DOHH2 (cell line): ENCODE measurements around the gene PRAME.

Source experiments
- H3F3A ChIP-seq: fragments of 200-600 bp; sonication (generic), shearing (Covaris generic); 2 replicates; pipeline ENCODE4 v1.6.0; 2016; ENCODE audit warnings: antibody characterized with exemption, mild to moderate bottlenecking; ENCODE audit not compliant: control insufficient read depth, insufficient read depth
- H3K27ac ChIP-seq: fragments of 200-600 bp; sonication (generic); 2 replicates; pipeline ENCODE4 v1.5.1; 2014; ENCODE audit warnings: low read depth, mild to moderate bottlenecking, low read length, moderate library complexity
- H3K27me3 ChIP-seq: fragments of 200-600 bp; sonication (generic); 2 replicates; pipeline ENCODE4 v1.6.1; 2014; ENCODE audit warnings: mild to moderate bottlenecking, low read length, mixed read lengths; ENCODE audit not compliant: control insufficient read depth
- H3K36me3 ChIP-seq: fragments of 200-600 bp; sonication (generic); 2 replicates; pipeline ENCODE4 v1.6.1; 2014; ENCODE audit warnings: mild to moderate bottlenecking, low read length, moderate library complexity, mixed read lengths; ENCODE audit not compliant: control insufficient read depth
- H3K4me1 ChIP-seq: fragments of 200-600 bp; sonication (generic); 2 replicates; pipeline ENCODE4 v1.6.1; 2014; ENCODE audit warnings: mild to moderate bottlenecking, low read length, mixed read lengths; ENCODE audit not compliant: control insufficient read depth
- H3K4me2 ChIP-seq: fragments of 200-600 bp; sonication (generic); 2 replicates; pipeline ENCODE4 v1.6.0; 2014; ENCODE audit warnings: mild to moderate bottlenecking, low read length, moderate library complexity
- H3K4me3 ChIP-seq: fragments of 200-600 bp; sonication (generic); 2 replicates; pipeline ENCODE4 v1.5.1; 2014; ENCODE audit warnings: mild to moderate bottlenecking, low read length, mixed read lengths
- H3K79me2 ChIP-seq: fragments of 200-600 bp; sonication (generic); 2 replicates; pipeline ENCODE4 v1.6.1; 2014; ENCODE audit warnings: mild to moderate bottlenecking, low read length, mixed read lengths; ENCODE audit not compliant: control insufficient read depth
- H3K9me2 ChIP-seq: fragments of 200-600 bp; sonication (generic); replicated peaks from 2 replicates; pipeline ENCODE4 v1.6.1; 2014; ENCODE audit warnings: mild to moderate bottlenecking, low read length, mixed read lengths; ENCODE audit not compliant: control insufficient read depth
- H3K9me3 ChIP-seq: fragments of 200-600 bp; sonication (generic); 2 replicates; pipeline ENCODE4 v1.6.1; 2014; ENCODE audit warnings: antibody characterized with exemption, low read length, mixed read lengths; ENCODE audit not compliant: control insufficient read depth, insufficient read depth
- H4K20me1 ChIP-seq: fragments of 200-600 bp; sonication (generic); 2 replicates; pipeline ENCODE4 v1.6.0; 2014; ENCODE audit warnings: low read depth, mild to moderate bottlenecking, antibody characterized with exemption, low read length, moderate library complexity; ENCODE audit not compliant: control insufficient read depth, insufficient read depth
- CTCF ChIP-seq: fragments of 200-600 bp; sonication (generic); IDR thresholded peaks from one replicate; pipeline ENCODE4 v1.5.1; 2014; ENCODE audit warnings: antibody characterized with exemption, mild to moderate bottlenecking, low read depth, low read length; ENCODE audit not compliant: poor library complexity, severe bottlenecking
- EZH2phosphoT487 ChIP-seq: fragments of 200-600 bp; sonication (generic); IDR thresholded peaks from 2 replicates; pipeline ENCODE4 v1.6.1; 2017; ENCODE audit warnings: borderline replicate concordance, mild to moderate bottlenecking, antibody characterized with exemption, low read length, moderate library complexity, mixed read lengths

Gene PRAME

GRCh38 chr22:22599248-22599647 is 40.2 kb upstream of the PRAME start:
- Histone ChIP-seq H3K27ac (no peak overlapping the region), H3K9me2 (no peaks in the 10 kb centered on the region), H3K4me3 (no peak overlapping the region), H3K9me3 (peaks cover 21% of the 10 kb centered on the region), H4K20me1 (no peaks in the 10 kb centered on the region), H3K4me1 (peaks cover 29% of the 10 kb centered on the region), H3K4me2 (no peak overlapping the region), H3K36me3 (peaks cover 8% of the 10 kb centered on the region; the same call in 1 of the 2 replicates), H3F3A (no peaks in the 10 kb centered on the region), H3K27me3 (no peaks in the 10 kb centered on the region), H3K79me2 (no peaks in the 10 kb centered on the region)
- no peak for TF ChIP-seq EZH2phosphoT487
- no peak for TF ChIP-seq CTCF

- Histone ChIP-seq H3K27ac (no peak overlapping the region), H3K9me2 (no peaks in the 10 kb centered on the region), H3K4me3 (no peak overlapping the region), H3K79me2 (no peaks in the 10 kb centered on the region), H3K9me3 (peaks cover 10% of the 10 kb centered on the region), H3F3A (no peaks in the 10 kb centered on the region), H3K27me3 (no peaks in the 10 kb centered on the region), H3K36me3 (no peaks in the 10 kb centered on the region), H4K20me1 (no peaks in the 10 kb centered on the region), H3K4me1 (peaks cover 24% of the 10 kb centered on the region), H3K4me2 (no peak overlapping the region)
- TF ChIP-seq CTCF: no peak
- no peak for TF ChIP-seq EZH2phosphoT487
These were observed 39.1 kb upstream of the PRAME start for GRCh38 chr22:22598144-22598543.

GRCh38 chr22:22595001-22595835 is 36.2 kb upstream of the PRAME start:
- Histone ChIP-seq H3K36me3 (no peaks in the 10 kb centered on the region), H3K9me3 (peaks cover 3% of the 10 kb centered on the region; the same call in 1 of the 2 replicates), H3K4me3 (no peak overlapping the region), H4K20me1 (no peaks in the 10 kb centered on the region), H3K4me1 (peaks cover 24% of the 10 kb centered on the region), H3K9me2 (no peaks in the 10 kb centered on the region), H3K27me3 (no peaks in the 10 kb centered on the region), H3K27ac (no peak overlapping the region), H3K79me2 (no peaks in the 10 kb centered on the region), H3K4me2 (no peak overlapping the region), H3F3A (no peaks in the 10 kb centered on the region)
- TF ChIP-seq CTCF: no peak
- no peak for TF ChIP-seq EZH2phosphoT487
